GM23338 (cell line): ENCODE data around the gene ZBTB48. TPM values are rescaled to one million over a fixed set of nuclear protein-coding genes. Genes with fewer than 3 reads are reported as not detected.

ENCODE experiments used
- ATAC-seq: fragments of 200-7000 bp; cut with Tn5 transposase; 3 replicates; pipeline ENCODE4 v1.9.1; 2020
- DNase-seq: peaks from one replicate; pipeline ENCODE4 v3.0.0-alpha.2; 2015; ENCODE audit warnings: low spot score
- H2AFZ ChIP-seq: fragments of 200-600 bp; sonication (generic); 2 replicates; pipeline ENCODE4 v1.8.0; 2016; ENCODE audit warnings: antibody characterized with exemption, mild to moderate bottlenecking, moderate library complexity
- H3F3A ChIP-seq: fragments of 200-600 bp; sonication (generic); replicated peaks from 2 replicates; pipeline ENCODE4 v1.8.0; 2017; ENCODE audit warnings: antibody characterized with exemption, mixed run types, low read depth
- H3K27ac ChIP-seq: fragments of 200-600 bp; sonication (generic); 2 replicates; pipeline ENCODE4 v1.6.1; 2016; ENCODE audit warnings: low read depth
- H3K27me3 ChIP-seq: fragments of 200-600 bp; sonication (generic); 2 replicates; pipeline ENCODE4 v1.8.0; 2016; ENCODE audit warnings: mild to moderate bottlenecking, mixed run types, moderate library complexity; ENCODE audit not compliant: insufficient read depth
- H3K36me3 ChIP-seq: fragments of 200-600 bp; sonication (generic); 2 replicates; pipeline ENCODE4 v1.8.0; 2016; ENCODE audit warnings: mild to moderate bottlenecking; ENCODE audit not compliant: insufficient read depth
- H3K4me1 ChIP-seq: fragments of 200-600 bp; sonication (generic); 2 replicates; pipeline ENCODE4 v1.8.0; 2016; ENCODE audit warnings: mild to moderate bottlenecking, moderate library complexity; ENCODE audit not compliant: insufficient read depth
- H3K4me2 ChIP-seq: fragments of 200-600 bp; sonication (generic); 2 replicates; pipeline ENCODE4 v1.7.1; 2017; ENCODE audit warnings: mixed run types
- H3K4me3 ChIP-seq: fragments of 200-600 bp; sonication (generic); 2 replicates; pipeline ENCODE4 v1.6.1; 2016; ENCODE audit warnings: mixed run types
- H3K79me2 ChIP-seq: fragments of 200-600 bp; sonication (generic); replicated peaks from 2 replicates; pipeline ENCODE4 v1.8.0; 2017; ENCODE audit warnings: mild to moderate bottlenecking; ENCODE audit not compliant: insufficient read depth
- H3K9me2 ChIP-seq: fragments of 200-600 bp; sonication (generic); 2 replicates; pipeline ENCODE4 v1.8.0; 2017; ENCODE audit not compliant: insufficient read depth
- H4K20me1 ChIP-seq: fragments of 200-600 bp; sonication (generic); replicated peaks from 2 replicates; pipeline ENCODE4 v1.8.0; 2017; ENCODE audit warnings: mild to moderate bottlenecking; ENCODE audit not compliant: insufficient read depth
- H3K27ac Mint-ChIP-seq: 2 replicates; pipeline ENCODE4 v1.8.0; 2020; ENCODE audit warnings: inconsistent platforms, mild to moderate bottlenecking, moderate library complexity, mixed read lengths
- H3K27me3 Mint-ChIP-seq: 3 replicates; pipeline ENCODE4 v1.8.0; 2022; ENCODE audit warnings: low read depth, mild to moderate bottlenecking, moderate library complexity, mixed read lengths, inconsistent platforms; ENCODE audit not compliant: insufficient read depth, poor library complexity
- H3K36me3 Mint-ChIP-seq: 3 replicates; pipeline ENCODE4 v1.8.0; 2021; ENCODE audit warnings: low read depth, mild to moderate bottlenecking, inconsistent platforms, moderate library complexity, mixed read lengths
- H3K4me1 Mint-ChIP-seq: 3 replicates; pipeline ENCODE4 v1.8.0; 2020; ENCODE audit warnings: mild to moderate bottlenecking, inconsistent platforms, mixed read lengths
- H3K4me3 Mint-ChIP-seq: 3 replicates; pipeline ENCODE4 v1.8.0; 2021; ENCODE audit warnings: moderate library complexity, mild to moderate bottlenecking, inconsistent platforms, mixed read lengths
- H3K9me3 Mint-ChIP-seq: 3 replicates; pipeline ENCODE4 v1.8.0; 2020; ENCODE audit warnings: moderate library complexity, mild to moderate bottlenecking, inconsistent platforms, mixed read lengths
- JUNB ChIP-seq: IDR thresholded peaks from one replicate; pipeline ENCODE4 v1.6.1; 2016; ENCODE audit warnings: antibody characterized with exemption; ENCODE audit not compliant: unreplicated experiment
- POLR2AphosphoS5 ChIP-seq: IDR thresholded peaks from 2 replicates; pipeline ENCODE4 v1.6.1; 2016; ENCODE audit warnings: antibody characterized with exemption, low read depth
- REST ChIP-seq: IDR thresholded peaks from one replicate; pipeline ENCODE4 v1.6.1; 2018; ENCODE audit warnings: antibody characterized with exemption; ENCODE audit not compliant: unreplicated experiment
- STAT1 ChIP-seq: IDR thresholded peaks from one replicate; pipeline ENCODE4 v1.6.1; 2016; ENCODE audit warnings: antibody characterized with exemption; ENCODE audit not compliant: unreplicated experiment
- ZNF331 ChIP-seq: fragments of 250-450 bp; sonication (Bioruptor Pico); IDR thresholded peaks from 2 replicates; pipeline ENCODE4 v1.5.0; 2020; ENCODE audit warnings: low read depth, mild to moderate bottlenecking, moderate library complexity
- ZNF462 ChIP-seq: fragments of 250-450 bp; sonication (Bioruptor Pico); IDR thresholded peaks from 2 replicates; pipeline ENCODE4 v1.5.0; 2020; ENCODE audit warnings: mild to moderate bottlenecking, moderate library complexity
- polyA plus RNA-seq: library from polyadenylated mRNA; unstranded; fragments of >200 nt; fragmentation: Nextera tagmentation; extraction: Ambion mirVana; gene quantifications from 2 replicates; pipeline ENCODE4 v1.2.1, GENCODE V29; 2016
- total RNA-seq: library from RNA; depleted of rRNA; stranded (reverse); fragments of >200 nt; shearing (Covaris generic); gene quantifications from 2 replicates; pipeline ENCODE4 v1.2.3, GENCODE V29; 2014

The ZBTB48 gene
- total and polyA plus RNA-seq, 2 experiments from 2014 or later, result 17.3 to 25.5 TPM

- H3K4me1 Mint-ChIP-seq, result peaks cover 6% of the 10 kb centered on the region; the same call in 1 of the 3 replicates
- H3K9me3 Mint-ChIP-seq, result no peaks in the 10 kb centered on the region
- no peak overlapping the region; the same call in 1 of the 2 replicates for H3K27ac Mint-ChIP-seq
- peaks cover 21% of the 10 kb centered on the region for H3K27me3 Mint-ChIP-seq
- Histone ChIP-seq H3K79me2 (0 out of 2 replicates have a peak, but pooled peaks cover 2% of the 10 kb centered on the region), H3K27ac (peak overlapping the region; percentile 79; the same call in 1 of the 2 replicates), H4K20me1 (peaks cover 19% of the 10 kb centered on the region; the same call in 1 of the 2 replicates), H3K4me3 (no peak overlapping the region), H3F3A (peaks cover 14% of the 10 kb centered on the region; the same call in 1 of the 2 replicates), H2AFZ (no peak overlapping the region), H3K4me2 (no peak overlapping the region), H3K36me3 (no peaks in the 10 kb centered on the region), H3K9me2 (no peaks in the 10 kb centered on the region), H3K4me1 (no peaks in the 10 kb centered on the region), H3K27me3 (no peaks in the 10 kb centered on the region)
- TF ChIP-seq STAT1 (no peak), JUNB (no peak), ZNF462 (CRISPR knock-in tag) (no peak), POLR2AphosphoS5 (no peak), REST (no peak), ZNF331 (no peak)
- H3K36me3 Mint-ChIP-seq, result peaks cover 17% of the 10 kb centered on the region
- DNase-seq, result no peak
- no peak for ATAC-seq
- H3K4me3 Mint-ChIP-seq, result no peak overlapping the region
Observed at GRCh38 chr1:6588128-6588892, 8.5 kb downstream of the ZBTB48 start.
